Esophagus squamous epithelium (tissue), 5 donors: ENCODE results near the gene ULK4. TPM values are rescaled to one million over a fixed set of nuclear protein-coding genes. Genes with fewer than 3 reads are reported as not detected.

Source experiments
- DNase-seq: peaks from one replicate; lab custom pipeline; 2025; lab: John Stamatoyannopoulos, UW
- H3K27ac ChIP-seq, 4 donors: fragments of 200-600 bp; sonication (generic); one replicate each; pipeline ENCODE4 v1.5.1; 2016 to 2019; ENCODE audit warnings: mild to moderate bottlenecking in 1 of 4
- H3K27me3 ChIP-seq, 4 donors: fragments of 200-600 bp; sonication (generic); 1 replicate in 3 of 4; 2 replicates in 1 of 4; pipeline versions ENCODE4 v1.5.1 to v1.6.0; 2017 to 2021; ENCODE audit warnings: antibody characterized with exemption in 1 of 4
- H3K36me3 ChIP-seq, 3 donors: fragments of 200-600 bp; sonication (generic); one replicate each; pipeline ENCODE4 v1.5.1; 2016 to 2019
- H3K4me1 ChIP-seq, 3 donors: fragments of 200-600 bp; sonication (generic); one replicate each; pipeline ENCODE4 v1.5.1; 2017 to 2019
- H3K4me3 ChIP-seq, 4 donors: fragments of 200-600 bp; sonication (generic); 1 replicate in 3 of 4; 2 replicates in 1 of 4; pipeline ENCODE4 v1.5.1; 2016 to 2019; ENCODE audit warnings: mild to moderate bottlenecking in 2 of 4, moderate library complexity in 1 of 4
- H3K9me3 ChIP-seq, 3 donors: fragments of 200-600 bp; sonication (generic); one replicate each; pipeline ENCODE4 v1.5.1; 2016 to 2019
- POLR2A ChIP-seq, 4 donors: fragments of 450-650 bp; IDR thresholded peaks; one replicate each; pipeline ENCODE4 v1.6.1; 2017; ENCODE audit warnings: antibody characterized with exemption in 4 of 4, mild to moderate bottlenecking in 4 of 4, moderate library complexity in 3 of 4
- WGBS, 2 donors: methylation state at CpG; one replicate each; pipeline ENCODE4 v1.1.5; 2018; 5-methylcytosine and 5-hydroxymethylcytosine counted together
- intact Hi-C: fragments of 100-400 bp; cut with DNase I; formaldehyde crosslinking; loops from one replicate; pipeline ENCODE4 v1.15.0; 2022
- total RNA-seq, 4 donors: library from RNA; depleted of rRNA; stranded (reverse); fragments of >200 nt; gene quantifications; one replicate each; pipeline ENCODE4 v1.1.0, GENCODE V29; 2016
- TF ChIP-seq, protein P1 (sequence below), 6 experiments: fragments of 450-650 bp in 4 of 6; fragments of 200-600 bp in 2 of 6; sonication (generic) in 2 of 6; IDR thresholded peaks; one replicate each; pipeline ENCODE4 v1.5.1; 2016 to 2019; ENCODE audit warnings: antibody characterized with exemption in 6 of 6, mild to moderate bottlenecking in 4 of 6, moderate library complexity in 4 of 6
- donor health status: DM: yes; HTN: yes; CAD: no.

Gene ULK4
- total RNA-seq, 4 donors from 2014 or later = 2.2 to 11.4 (median 7.9) TPM

DNA sequence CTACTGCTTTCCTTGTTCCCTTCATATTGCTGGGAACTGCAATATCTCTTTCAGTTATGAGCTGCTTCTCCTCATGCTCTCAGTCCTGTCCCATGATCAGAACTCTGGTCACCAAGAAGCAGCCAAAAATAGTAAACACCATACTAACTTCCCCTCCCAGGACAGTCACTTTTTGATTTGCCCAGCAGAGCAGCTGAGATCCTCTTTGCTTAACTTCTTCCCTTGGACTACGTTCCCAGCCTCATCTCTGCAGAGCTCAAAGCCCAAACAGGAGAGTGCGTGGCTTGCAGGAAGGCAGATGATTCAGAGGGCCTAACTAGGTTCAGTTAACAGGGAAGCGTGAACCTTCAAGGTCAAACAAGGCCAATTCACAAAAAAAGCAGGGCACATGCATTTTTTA lies 609.4 kb downstream of the ULK4 start:
- Histone ChIP-seq H3K27me3 (no peaks in the 10 kb centered on the region), H3K36me3 (no peaks in the 10 kb centered on the region), H3K9me3 (no peaks in the 10 kb centered on the region), H3K4me3 (no peak overlapping the region), H3K27ac (no peak overlapping the region), H3K4me1 (peaks cover 0 to 10% (median 0%) of the 10 kb centered on the region in 3 donors)
- TF ChIP-seq POLR2A (IDR thresholded peaks at IDR 0.05) = no peak
- TF ChIP-seq, protein P1, sequence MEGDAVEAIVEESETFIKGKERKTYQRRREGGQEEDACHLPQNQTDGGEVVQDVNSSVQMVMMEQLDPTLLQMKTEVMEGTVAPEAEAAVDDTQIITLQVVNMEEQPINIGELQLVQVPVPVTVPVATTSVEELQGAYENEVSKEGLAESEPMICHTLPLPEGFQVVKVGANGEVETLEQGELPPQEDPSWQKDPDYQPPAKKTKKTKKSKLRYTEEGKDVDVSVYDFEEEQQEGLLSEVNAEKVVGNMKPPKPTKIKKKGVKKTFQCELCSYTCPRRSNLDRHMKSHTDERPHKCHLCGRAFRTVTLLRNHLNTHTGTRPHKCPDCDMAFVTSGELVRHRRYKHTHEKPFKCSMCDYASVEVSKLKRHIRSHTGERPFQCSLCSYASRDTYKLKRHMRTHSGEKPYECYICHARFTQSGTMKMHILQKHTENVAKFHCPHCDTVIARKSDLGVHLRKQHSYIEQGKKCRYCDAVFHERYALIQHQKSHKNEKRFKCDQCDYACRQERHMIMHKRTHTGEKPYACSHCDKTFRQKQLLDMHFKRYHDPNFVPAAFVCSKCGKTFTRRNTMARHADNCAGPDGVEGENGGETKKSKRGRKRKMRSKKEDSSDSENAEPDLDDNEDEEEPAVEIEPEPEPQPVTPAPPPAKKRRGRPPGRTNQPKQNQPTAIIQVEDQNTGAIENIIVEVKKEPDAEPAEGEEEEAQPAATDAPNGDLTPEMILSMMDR (IDR thresholded peaks at IDR 0.05) = no peak
- intact Hi-C loops = no loop called here
- WGBS, 2 donors = 50 to 60% methylated on average over 1 to 2 of the region's 3 CpGs
- DNase-seq = no peak

DNA sequence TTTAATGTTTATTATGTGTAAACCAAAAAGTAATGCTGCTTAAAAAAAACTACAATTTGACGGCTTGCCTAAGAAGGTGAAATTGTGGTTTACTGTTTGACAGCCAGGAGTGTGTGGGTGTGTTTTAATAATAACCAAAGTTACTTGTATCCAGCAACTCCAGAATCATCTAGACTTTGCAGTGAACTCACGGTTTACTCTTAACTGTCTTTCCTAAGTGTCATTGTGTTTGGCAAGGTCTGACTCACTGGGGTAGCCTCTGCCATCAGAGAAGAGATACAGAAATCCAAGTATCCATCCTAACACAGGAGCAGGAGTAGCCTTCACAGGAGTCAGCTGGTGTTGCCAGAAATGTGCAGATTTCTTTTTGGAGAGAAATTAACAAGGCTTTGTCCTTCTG lies 611.5 kb downstream of the ULK4 start:
- 35 to 41% methylated on average over 2 of the region's 2 CpGs for WGBS, 2 donors
- H3K4me3 ChIP-seq = no peak overlapping the region
- H3K9me3 ChIP-seq = no peaks in the 10 kb centered on the region
- TF ChIP-seq, protein P1 (IDR thresholded peaks at IDR 0.05) = no peak
- TF ChIP-seq POLR2A (IDR thresholded peaks at IDR 0.05) = no peak
- no peaks in the 10 kb centered on the region for H3K36me3 ChIP-seq
- H3K27me3 ChIP-seq = no peaks in the 10 kb centered on the region
- no peak for DNase-seq
- intact Hi-C loops = no loop called here
- no peak overlapping the region for H3K27ac ChIP-seq
- peaks cover 0 to 22% (median 0%) of the 10 kb centered on the region in 3 donors for H3K4me1 ChIP-seq

DNA sequence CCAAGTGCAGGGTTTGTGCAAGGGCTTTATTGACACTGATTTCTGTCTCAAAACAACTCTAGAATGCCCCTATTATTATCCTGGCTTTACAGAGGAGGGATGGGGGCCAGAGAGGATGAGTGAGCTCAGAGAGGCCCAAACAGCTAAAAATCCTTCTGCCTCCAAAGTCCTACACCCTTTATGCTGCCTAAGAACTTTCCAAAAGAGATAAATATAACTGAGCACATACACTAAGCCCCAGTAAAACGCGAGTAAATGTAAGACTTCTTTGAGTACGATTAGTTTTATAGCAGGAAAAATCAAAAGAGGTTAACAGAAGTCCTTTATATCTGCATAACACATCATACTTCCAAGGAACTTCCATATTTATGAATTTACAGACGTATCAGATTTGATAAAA lies 613.5 kb downstream of the ULK4 start:
- intact Hi-C loops = no loop called here
- Histone ChIP-seq H3K36me3 (no peaks in the 10 kb centered on the region), H3K27me3 (no peaks in the 10 kb centered on the region), H3K27ac (no peak overlapping the region), H3K4me1 (peaks cover 0 to 22% (median 0%) of the 10 kb centered on the region in 3 donors), H3K4me3 (no peak overlapping the region), H3K9me3 (no peaks in the 10 kb centered on the region)
- TF ChIP-seq, protein P1 (IDR thresholded peaks at IDR 0.05) = no peak
- no peak for TF ChIP-seq POLR2A (IDR thresholded peaks at IDR 0.05)
- 92 to 93% methylated on average over 4 of the region's 4 CpGs for WGBS, 2 donors
- DNase-seq = no peak

- no peak for DNase-seq
- H3K4me1 ChIP-seq = peaks cover 0 to 18% (median 0%) of the 10 kb centered on the region in 3 donors
- H3K9me3 ChIP-seq = no peaks in the 10 kb centered on the region
- H3K27me3 ChIP-seq = no peaks in the 10 kb centered on the region
- intact Hi-C loops = no loop called here
- H3K36me3 ChIP-seq = no peaks in the 10 kb centered on the region
- no peak overlapping the region for H3K27ac ChIP-seq
- TF ChIP-seq, protein P1 (IDR thresholded peaks at IDR 0.05) = no peak
- no peak for TF ChIP-seq POLR2A (IDR thresholded peaks at IDR 0.05)
- no peak overlapping the region for H3K4me3 ChIP-seq
- 32 to 41% methylated on average over 4 of the region's 4 CpGs for WGBS, 2 donors
Measured at GRCh38 chr3:41346698-41347270, 615.1 kb downstream of the ULK4 start.

GRCh38 chr3:41345788-41346187 lies 616.1 kb downstream of the ULK4 start:
- Histone ChIP-seq H3K4me1 (peaks cover 0 to 12% (median 0%) of the 10 kb centered on the region in 3 donors), H3K36me3 (no peaks in the 10 kb centered on the region), H3K27ac (no peak overlapping the region), H3K4me3 (no peak overlapping the region), H3K9me3 (no peaks in the 10 kb centered on the region), H3K27me3 (no peaks in the 10 kb centered on the region)
- DNase-seq = no peak
- intact Hi-C loops = no loop called here
- 95 to 96% methylated on average over 5 of the region's 5 CpGs for WGBS, 2 donors
- TF ChIP-seq, protein P1 (IDR thresholded peaks at IDR 0.05) = no peak
- no peak for TF ChIP-seq POLR2A (IDR thresholded peaks at IDR 0.05)
